H1 (cell line): ENCODE results near the gene SERGEF. TPM values are rescaled to one million over a fixed set of nuclear protein-coding genes. Genes with fewer than 3 reads are reported as not detected.

Source experiments
- CTCF ChIA-PET: fragments of 300-600 bp; sonication (Branson Sonifier 250); formaldehyde crosslinking; loops from one replicate; lab custom pipeline; 2021; ENCODE audit not compliant: partially characterized antibody; lab: Charles Lee
- POLR2A ChIA-PET: fragments of 300-600 bp; sonication (Branson Sonifier 250); formaldehyde crosslinking; loops from one replicate; lab custom pipeline; 2021; ENCODE audit warnings: inconsistent platforms; ENCODE audit not compliant: partially characterized antibody; lab: Charles Lee
- DNase-seq, 2 experiments: peaks; one replicate each; pipeline versions ENCODE4 v3.0.0 to v3.0.0-alpha.2; 2010 to 2022; ENCODE audit warnings: low spot score in 2 of 2, low read depth in 1 of 2, mixed read lengths in 1 of 2
- FAIRE-seq: peaks from 2 replicates; lab custom pipeline; 2011; peaks lifted over from hg19 to GRCh38; lab: Jason Lieb, UNC
- H2AFZ ChIP-seq: 2 replicates; pipeline ENCODE4 v1.8.1; 2012; ENCODE audit warnings: low read length, inconsistent platforms
- H2AK5ac ChIP-seq: 2 replicates; pipeline ENCODE4 v1.6.1; 2013; ENCODE audit warnings: low read depth, low read length
- H2BK120ac ChIP-seq: replicated peaks from 2 replicates; pipeline ENCODE3; 2013; ENCODE audit warnings: low read depth, low read length, inconsistent platforms
- H2BK12ac ChIP-seq: 2 replicates; pipeline ENCODE4 v1.6.1; 2013; ENCODE audit warnings: low read depth, low read length
- H2BK15ac ChIP-seq: 2 replicates; pipeline ENCODE4 v1.6.1; 2013; ENCODE audit warnings: low read length
- H2BK20ac ChIP-seq: 2 replicates; pipeline ENCODE4 v1.6.1; 2013; ENCODE audit warnings: low read length
- H2BK5ac ChIP-seq: 2 replicates; pipeline ENCODE4 v1.6.1; 2013; ENCODE audit warnings: low read depth, low read length
- H3K14ac ChIP-seq: 2 replicates; pipeline ENCODE4 v1.6.1; 2013; ENCODE audit warnings: inconsistent platforms; ENCODE audit not compliant: insufficient read length
- H3K18ac ChIP-seq: 2 replicates; pipeline ENCODE4 v1.6.1; 2013; ENCODE audit warnings: low read length; ENCODE audit errors: extremely low read depth
- H3K23ac ChIP-seq: 2 replicates; pipeline ENCODE4 v1.6.1; 2013; ENCODE audit warnings: inconsistent platforms; ENCODE audit not compliant: insufficient read length
- H3K23me2 ChIP-seq: 2 replicates; pipeline ENCODE4 v1.6.1; 2013; ENCODE audit warnings: low read depth, low read length
- H3K27ac ChIP-seq: 2 replicates; pipeline ENCODE4 v1.6.1; 2011; ENCODE audit warnings: low read depth, low read length, inconsistent platforms
- H3K27me3 ChIP-seq, 4 experiments: replicated peaks in 1 of 4; 1 replicate in 1 of 4; 2 replicates in 3 of 4; pipeline versions ENCODE4 v1.6.1 to v1.8.1; 2011 to 2013; ENCODE audit warnings: low read length in 3 of 4, mild to moderate bottlenecking in 3 of 4, inconsistent platforms in 2 of 4, mixed read lengths in 2 of 4, moderate library complexity in 1 of 4; ENCODE audit not compliant: control insufficient read depth in 3 of 4, insufficient read depth in 3 of 4; ENCODE audit errors: extremely low read depth in 1 of 4
- H3K36me3 ChIP-seq, 4 experiments: 2 replicates each; pipeline versions ENCODE4 v1.6.1 to v1.8.1; 2011 to 2013; ENCODE audit warnings: mild to moderate bottlenecking in 4 of 4, low read length in 3 of 4, moderate library complexity in 2 of 4, control low read depth in 1 of 4, inconsistent platforms in 1 of 4; ENCODE audit not compliant: insufficient read depth in 4 of 4, control insufficient read depth in 2 of 4
- H3K4ac ChIP-seq: replicated peaks from 2 replicates; pipeline ENCODE3; 2013; ENCODE audit warnings: low read length, low read depth, mixed read lengths, inconsistent platforms; ENCODE audit not compliant: insufficient read length
- H3K4me1 ChIP-seq, 4 experiments: replicated peaks in 1 of 4; 1 replicate in 1 of 4; 2 replicates in 3 of 4; pipeline versions ENCODE4 v1.6.1 to v1.8.1; 2011 to 2013; ENCODE audit warnings: low read length in 3 of 4, inconsistent platforms in 2 of 4, mixed read lengths in 1 of 4; ENCODE audit not compliant: insufficient read depth in 4 of 4, control insufficient read depth in 3 of 4
- H3K4me2 ChIP-seq, 2 experiments: 2 replicates each; pipeline versions ENCODE4 v1.6.1 to v1.8.1; 2011 to 2013; ENCODE audit warnings: low read depth in 2 of 2, low read length in 2 of 2, control low read depth in 1 of 2, inconsistent platforms in 1 of 2, mild to moderate bottlenecking in 1 of 2; ENCODE audit not compliant: insufficient read depth in 1 of 2
- H3K4me3 ChIP-seq, 4 experiments: fragments of 200-600, 300-600 bp in 1 of 4; sonication (generic), shearing (Covaris generic), sonication (Bioruptor Twin) in 1 of 4; 2 replicates each; pipeline versions ENCODE4 v1.5.1 to v1.8.1; 2011 to 2016; ENCODE audit warnings: low read length in 4 of 4, low read depth in 3 of 4, control low read depth in 2 of 4, inconsistent platforms in 2 of 4, mild to moderate bottlenecking in 2 of 4, mixed read lengths in 1 of 4, moderate library complexity in 1 of 4; ENCODE audit not compliant: insufficient read depth in 2 of 4; ENCODE audit errors: extremely low read depth in 1 of 4
- H3K56ac ChIP-seq: replicated peaks from 2 replicates; pipeline ENCODE3; 2013; ENCODE audit warnings: low read depth, mild to moderate bottlenecking, mixed read lengths, low read length, inconsistent platforms; ENCODE audit not compliant: insufficient read length
- H3K79me1 ChIP-seq: 2 replicates; pipeline ENCODE4 v1.6.1; 2013; ENCODE audit warnings: low read depth, low read length, control low read depth
- H3K79me2 ChIP-seq, 2 experiments: 2 replicates each; pipeline versions ENCODE4 v1.6.1 to v1.8.1; 2012 to 2013; ENCODE audit warnings: low read length in 2 of 2, mild to moderate bottlenecking in 2 of 2, inconsistent platforms in 1 of 2; ENCODE audit not compliant: insufficient read depth in 2 of 2, control insufficient read depth in 1 of 2
- H3K9ac ChIP-seq, 4 experiments: replicated peaks in 1 of 4; 1 replicate in 1 of 4; 2 replicates in 3 of 4; pipeline versions ENCODE4 v1.6.1 to v1.8.1; 2011 to 2013; ENCODE audit warnings: low read depth in 3 of 4, low read length in 3 of 4, control low read depth in 2 of 4, mild to moderate bottlenecking in 2 of 4, moderate library complexity in 2 of 4, inconsistent platforms in 1 of 4; ENCODE audit errors: extremely low read depth in 1 of 4
- H3K9me3 ChIP-seq, 2 experiments: 2 replicates each; pipeline versions ENCODE4 v1.6.1 to v1.8.1; 2012 to 2013; ENCODE audit warnings: mild to moderate bottlenecking in 2 of 2, moderate library complexity in 2 of 2, control low read depth in 1 of 2, inconsistent platforms in 1 of 2, low read depth in 1 of 2, low read length in 1 of 2, mixed read lengths in 1 of 2; ENCODE audit not compliant: insufficient read depth in 2 of 2
- H4K20me1 ChIP-seq, 2 experiments: replicated peaks in 1 of 2; 2 replicates each; pipeline versions ENCODE3 to v1.8.1; 2011 to 2013; ENCODE audit warnings: inconsistent platforms in 2 of 2, low read length in 2 of 2, mild to moderate bottlenecking in 1 of 2; ENCODE audit not compliant: insufficient read depth in 2 of 2, control insufficient read depth in 1 of 2
- H4K5ac ChIP-seq: 2 replicates; pipeline ENCODE4 v1.6.1; 2013; ENCODE audit warnings: low read length, low read depth, mixed read lengths, inconsistent platforms; ENCODE audit not compliant: insufficient read length
- H4K8ac ChIP-seq: 2 replicates; pipeline ENCODE4 v1.8.0; 2013; ENCODE audit warnings: mild to moderate bottlenecking, moderate library complexity, low read length, inconsistent platforms; ENCODE audit not compliant: insufficient read depth; ENCODE audit errors: extremely low read depth
- H4K91ac ChIP-seq: replicated peaks from 2 replicates; pipeline ENCODE3; 2013; ENCODE audit warnings: low read length, mixed read lengths, inconsistent platforms; ENCODE audit not compliant: insufficient read length
- ASH2L ChIP-seq: fragments of 200-600, 300-600 bp; sonication (generic); IDR thresholded peaks from one replicate; pipeline ENCODE4 v1.7.1; 2017; ENCODE audit warnings: low read length
- NRF1 ChIP-seq: IDR thresholded peaks from 2 replicates; pipeline ENCODE4 v1.6.1; 2011; ENCODE audit warnings: mild to moderate bottlenecking, low read depth, low read length, improper control_type of control experiment
- ZNF274 ChIP-seq: IDR thresholded peaks from 2 replicates; pipeline ENCODE4 v1.7.0; 2012; ENCODE audit warnings: low read length, borderline replicate concordance; ENCODE audit errors: extremely low read depth
- WGBS, 2 experiments: shearing (Covaris generic) in 1 of 2; methylation state at CpG; one replicate each; pipeline versions ENCODE4 v1.1.6 to v1.1.7; 2013 to 2015; ENCODE audit warnings: low lambda C conversion rate in 2 of 2, mixed read lengths in 2 of 2, inconsistent platforms in 1 of 2, low coverage in 1 of 2, missing lambda C conversion rate in 1 of 2; ENCODE audit not compliant: insufficient replicate concordance in 2 of 2, insufficient coverage in 1 of 2, insufficient read length in 1 of 2; ENCODE audit errors: extremely low coverage in 1 of 2, missing lambda C conversion rate in 1 of 2; 5-methylcytosine and 5-hydroxymethylcytosine counted together
- polyA plus RNA-seq, 7 experiments: library from polyadenylated mRNA; depleted of rRNA in 3 of 7; stranded (reverse) in 5 of 7; unstranded in 2 of 7; fragments of >200 nt in 5 of 7; fragments of 200-250 nt in 2 of 7; gene quantifications; 1 replicate in 5 of 7; 2 replicates in 1 of 7; 4 replicates in 1 of 7; pipeline versions ENCODE4 v1.2.1 to v1.2.3, GENCODE V29; 2011 to 2013; ENCODE audit warnings: missing spikeins in 2 of 7, mixed read lengths in 2 of 7
- total RNA-seq: library from RNA; stranded (reverse); fragmentation: NEBNext Ultra II Directional; extraction: Animal tissue kit (Norgen Biotek cat#: 25700); gene quantifications from 2 replicates; pipeline ENCODE4 v1.2.1, GENCODE V29; 2021
- TF ChIP-seq, protein P1 (sequence below): IDR thresholded peaks from 2 replicates; pipeline ENCODE4 v1.6.1; 2011; ENCODE audit warnings: low read length, improper control_type of control experiment

The SERGEF gene
- total and polyA plus RNA-seq, 2 of the 8 experiments (the other 6 are each of a cell fraction or from before 2014, with no cell fraction given) = 16.6 to 28.8 TPM

- CTCF ChIA-PET = interaction anchor here (0.7 to 6.0 kb wide), 7 partner anchors 10 to 103 kb away, joined by 3 to 62 read pairs (median 16); no protein-coding TSS in a partner anchor
- H4K8ac ChIP-seq = no peak overlapping the region
- POLR2A ChIA-PET = no interaction called here
- H3K9ac ChIP-seq = no peak overlapping the region
- no peaks in the 10 kb centered on the region for H3K23me2 ChIP-seq
- no peak overlapping the region for H3K27ac ChIP-seq
- no peak overlapping the region for H4K91ac ChIP-seq
- H3K9me3 ChIP-seq = no peaks in the 10 kb centered on the region
- H3K4me1 ChIP-seq = peaks cover 0 to 8% (median 2%) of the 10 kb centered on the region in 4 experiments; a peak in 2 of 7 replicates
- H3K79me1 ChIP-seq = no peaks in the 10 kb centered on the region
- H2BK15ac ChIP-seq = no peak overlapping the region
- no peak overlapping the region for H2BK5ac ChIP-seq
- DNase-seq (no peak), FAIRE-seq (no peak)
- H2BK120ac ChIP-seq = no peak overlapping the region
- no peak overlapping the region for H4K5ac ChIP-seq
- H4K20me1 ChIP-seq = no peaks in the 10 kb centered on the region
- no peak overlapping the region for H3K23ac ChIP-seq
- H2BK20ac ChIP-seq = no peak overlapping the region
- no peak overlapping the region for H3K18ac ChIP-seq
- H2AK5ac ChIP-seq = no peak overlapping the region
- no peak overlapping the region for H3K4me2 ChIP-seq
- H3K56ac ChIP-seq = no peak overlapping the region
- no peaks in the 10 kb centered on the region for H3K79me2 ChIP-seq
- no peak overlapping the region for H3K14ac ChIP-seq
- H3K4ac ChIP-seq = no peak overlapping the region
- TF ChIP-seq ASH2L (no peak), ZNF274 (no peak), NRF1 (no peak)
- TF ChIP-seq, protein P1, sequence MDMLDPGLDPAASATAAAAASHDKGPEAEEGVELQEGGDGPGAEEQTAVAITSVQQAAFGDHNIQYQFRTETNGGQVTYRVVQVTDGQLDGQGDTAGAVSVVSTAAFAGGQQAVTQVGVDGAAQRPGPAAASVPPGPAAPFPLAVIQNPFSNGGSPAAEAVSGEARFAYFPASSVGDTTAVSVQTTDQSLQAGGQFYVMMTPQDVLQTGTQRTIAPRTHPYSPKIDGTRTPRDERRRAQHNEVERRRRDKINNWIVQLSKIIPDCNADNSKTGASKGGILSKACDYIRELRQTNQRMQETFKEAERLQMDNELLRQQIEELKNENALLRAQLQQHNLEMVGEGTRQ = no peak
- no peak overlapping the region for H3K4me3 ChIP-seq
- no peaks in the 10 kb centered on the region for H3K36me3 ChIP-seq
- H2BK12ac ChIP-seq = no peak overlapping the region
- 89% methylated on average over 3 of the region's 3 CpGs; no CpG with 5 or more reads in 1 of the 2 experiments for WGBS, 2 experiments
- no peaks in the 10 kb centered on the region for H3K27me3 ChIP-seq
- no peak overlapping the region for H2AFZ ChIP-seq
Measured at GRCh38 chr11:17927681-17928343, 85.0 kb downstream of the SERGEF start.
